ENCODE results near the gene HSD11B1L. TPM values are rescaled to one million over a fixed set of nuclear protein-coding genes. Genes with fewer than 3 reads are reported as not detected.

HSD11B1L gene
- total RNA-seq, 2 experiments from 2014 or later = 2.7 to 3.5 TPM

DNA sequence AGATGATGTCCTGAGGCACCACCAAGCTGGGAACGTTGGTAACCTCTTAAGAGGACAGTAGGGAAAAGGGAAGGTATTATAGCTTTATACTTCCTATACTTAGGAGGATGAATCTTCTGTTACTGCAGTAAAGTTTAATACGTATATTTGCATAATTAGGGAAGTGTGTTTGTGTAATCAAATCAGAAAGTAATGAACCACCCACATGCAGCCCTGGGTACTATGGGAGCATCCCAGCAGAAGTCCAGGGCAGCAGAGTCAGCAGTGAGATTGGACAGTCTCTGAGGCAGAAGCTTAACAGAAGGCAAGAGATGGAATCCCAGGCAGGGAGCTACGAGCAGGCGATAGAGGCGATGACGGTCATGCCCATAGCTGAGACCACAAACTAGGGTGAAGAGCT lies 45.4 kb upstream of the HSD11B1L start:
- POLR2A ChIA-PET = interaction anchor here (0.7 to 2.2 kb wide), 2 partner anchors 11 to 15 kb away, joined by 3 to 17 read pairs; partner anchors contain the start of genes SAFB and SAFB2
- Mint-ChIP-seq H3K27ac (no peak overlapping the region), H3K4me1 (ENCODE audit: low read depth) (peaks cover 46% of the 10 kb centered on the region)

DNA sequence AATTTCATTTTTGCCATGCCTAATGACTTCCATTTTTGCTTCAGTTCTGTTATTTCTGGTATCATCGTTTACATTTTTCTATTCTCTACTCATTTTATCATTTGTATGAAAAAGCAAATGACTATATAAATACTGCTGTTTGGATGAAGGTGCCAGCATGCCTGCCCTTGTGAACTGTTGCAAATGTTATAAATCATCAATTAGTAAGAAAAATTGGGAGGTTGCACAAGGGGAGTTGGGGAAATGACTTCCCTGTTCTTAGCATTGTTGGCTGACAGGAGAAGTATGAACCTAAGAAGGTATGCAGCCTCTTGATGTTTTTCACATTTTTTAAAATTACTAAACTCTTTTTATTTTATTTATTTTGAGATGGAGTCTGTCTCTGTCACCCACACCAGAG lies 42.9 kb upstream of the HSD11B1L start:
- no peak overlapping the region for H3K27ac Mint-ChIP-seq
- H3K4me1 Mint-ChIP-seq (ENCODE audit: low read depth) = peaks cover 39% of the 10 kb centered on the region
- TF ChIP-seq, protein P1, sequence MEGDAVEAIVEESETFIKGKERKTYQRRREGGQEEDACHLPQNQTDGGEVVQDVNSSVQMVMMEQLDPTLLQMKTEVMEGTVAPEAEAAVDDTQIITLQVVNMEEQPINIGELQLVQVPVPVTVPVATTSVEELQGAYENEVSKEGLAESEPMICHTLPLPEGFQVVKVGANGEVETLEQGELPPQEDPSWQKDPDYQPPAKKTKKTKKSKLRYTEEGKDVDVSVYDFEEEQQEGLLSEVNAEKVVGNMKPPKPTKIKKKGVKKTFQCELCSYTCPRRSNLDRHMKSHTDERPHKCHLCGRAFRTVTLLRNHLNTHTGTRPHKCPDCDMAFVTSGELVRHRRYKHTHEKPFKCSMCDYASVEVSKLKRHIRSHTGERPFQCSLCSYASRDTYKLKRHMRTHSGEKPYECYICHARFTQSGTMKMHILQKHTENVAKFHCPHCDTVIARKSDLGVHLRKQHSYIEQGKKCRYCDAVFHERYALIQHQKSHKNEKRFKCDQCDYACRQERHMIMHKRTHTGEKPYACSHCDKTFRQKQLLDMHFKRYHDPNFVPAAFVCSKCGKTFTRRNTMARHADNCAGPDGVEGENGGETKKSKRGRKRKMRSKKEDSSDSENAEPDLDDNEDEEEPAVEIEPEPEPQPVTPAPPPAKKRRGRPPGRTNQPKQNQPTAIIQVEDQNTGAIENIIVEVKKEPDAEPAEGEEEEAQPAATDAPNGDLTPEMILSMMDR (IDR thresholded peaks at IDR 0.05) = no peak

More for the DNA sequence above, 45.4 kb upstream of the HSD11B1L start:
- Mint-ChIP-seq H3K9me3 (no peaks in the 10 kb centered on the region), H3K4me3 (no peak overlapping the region), H3K27me3 (no peaks in the 10 kb centered on the region), H3K36me3 (ENCODE audit: low read depth) (peaks cover 27% of the 10 kb centered on the region)
- CTCF ChIA-PET = interaction anchor here (1.0 kb wide), 2 partner anchors 9 to 11 kb away, joined by 3 read pairs; no protein-coding TSS in a partner anchor
- no peak for ATAC-seq
- intact Hi-C loops (cut with micrococcal nuclease) = no loop called here
- no peak for DNase-seq
- TF ChIP-seq, protein P1 (IDR thresholded peaks at IDR 0.05) = no peak

GRCh38 chr19:5641171-5641570 lies 39.7 kb upstream of the HSD11B1L start:
- Mint-ChIP-seq H3K27ac (peak overlapping the region; percentile 1), H3K9me3 (no peaks in the 10 kb centered on the region), H3K27me3 (no peaks in the 10 kb centered on the region), H3K4me1 (ENCODE audit: low read depth) (peaks cover 34% of the 10 kb centered on the region), H3K4me3 (no peak overlapping the region), H3K36me3 (ENCODE audit: low read depth) (peaks cover 36% of the 10 kb centered on the region)
- TF ChIP-seq, protein P1 (IDR thresholded peaks at IDR 0.05) = no peak
- intact Hi-C loops (cut with micrococcal nuclease) = no loop called here
- DNase-seq = no peak
- ATAC-seq = no peak
- CTCF ChIA-PET = no interaction called here
- POLR2A ChIA-PET = interaction anchor here (0.7 kb wide), 1 partner anchor 124 kb away, joined by 3 read pairs; no protein-coding TSS in a partner anchor

More for the DNA sequence above, 42.9 kb upstream of the HSD11B1L start:
- Mint-ChIP-seq H3K4me3 (no peak overlapping the region), H3K27me3 (no peaks in the 10 kb centered on the region), H3K36me3 (ENCODE audit: low read depth) (peaks cover 27% of the 10 kb centered on the region), H3K9me3 (no peaks in the 10 kb centered on the region)
- ATAC-seq (no peak), DNase-seq (no peak)
- CTCF ChIA-PET = interaction anchor here (1.3 kb wide), 1 partner anchor 13 kb away, joined by 3 read pairs; no protein-coding TSS in a partner anchor
- POLR2A ChIA-PET = no interaction called here
- intact Hi-C loops (cut with micrococcal nuclease) = no loop called here

DNA sequence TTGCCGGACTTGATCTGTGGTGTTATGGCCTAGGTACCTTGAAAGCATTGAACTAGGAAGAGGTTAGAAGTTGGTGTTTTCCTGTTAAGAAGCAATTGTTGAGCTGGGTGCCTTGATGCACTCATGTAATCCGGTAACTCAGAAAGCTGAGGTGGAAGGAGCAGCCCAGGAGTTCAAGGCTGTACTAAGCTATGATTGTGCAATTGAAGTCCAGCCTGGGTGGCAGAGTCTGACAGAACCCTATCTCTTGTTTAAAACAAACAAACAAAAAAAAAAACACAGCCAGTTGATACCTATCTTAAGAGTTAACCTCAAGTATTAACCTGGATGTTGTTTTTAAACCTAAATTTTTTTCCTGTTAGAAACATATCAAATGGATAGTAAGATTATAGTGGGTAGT lies 38.6 kb upstream of the HSD11B1L start:
- no peak for ATAC-seq

GRCh38 chr19:5643060-5643459 lies 37.8 kb upstream of the HSD11B1L start:
- POLR2A ChIA-PET = interaction anchor here (0.6 to 1.4 kb wide), 3 partner anchors 16 to 455 kb away, joined by 3 read pairs; no protein-coding TSS in a partner anchor
- CTCF ChIA-PET = interaction anchor here (1.0 kb wide), 1 partner anchor 23 kb away, joined by 3 read pairs; no protein-coding TSS in a partner anchor
- intact Hi-C loops (cut with micrococcal nuclease) = no loop called here
- Mint-ChIP-seq H3K27me3 (no peaks in the 10 kb centered on the region), H3K27ac (no peak overlapping the region), H3K4me1 (ENCODE audit: low read depth) (peaks cover 28% of the 10 kb centered on the region), H3K4me3 (no peak overlapping the region), H3K36me3 (ENCODE audit: low read depth) (peaks cover 49% of the 10 kb centered on the region), H3K9me3 (no peaks in the 10 kb centered on the region)
- DNase-seq = no peak
- TF ChIP-seq, protein P1 (IDR thresholded peaks at IDR 0.05) = no peak
- ATAC-seq = no peak

More for the DNA sequence above, 38.6 kb upstream of the HSD11B1L start:
- Mint-ChIP-seq H3K9me3 (no peaks in the 10 kb centered on the region), H3K27me3 (no peaks in the 10 kb centered on the region), H3K27ac (peak overlapping the region; percentile 22), H3K4me1 (ENCODE audit: low read depth) (peaks cover 34% of the 10 kb centered on the region), H3K4me3 (no peak overlapping the region), H3K36me3 (ENCODE audit: low read depth) (peaks cover 46% of the 10 kb centered on the region)
- DNase-seq = no peak
- ChIA-PET POLR2A (interaction anchor here (1.4 kb wide), 1 partner anchor 19 kb away, joined by 3 read pairs; no protein-coding TSS in a partner anchor), CTCF (interaction anchor here (1.0 kb wide), 1 partner anchor 22 kb away, joined by 3 read pairs; no protein-coding TSS in a partner anchor)
- intact Hi-C loops (cut with micrococcal nuclease) = no loop called here
- TF ChIP-seq, protein P1 (IDR thresholded peaks at IDR 0.05) = no peak
